ENCODE measurements around the gene JARID2. TPM values are rescaled to one million over a fixed set of nuclear protein-coding genes. Genes with fewer than 3 reads are reported as not detected.

Gene JARID2
- total and polyA plus RNA-seq, 2 of the 13 experiments (the other 11 are each of a cell fraction or from before 2014, with no cell fraction given): 7.5 to 10.3 TPM

- TF ChIP-seq ZNF451 (CRISPR knock-in tag; IDR thresholded peaks at IDR 0.05): no peak
- 0 out of 2 replicates have a peak, but pooled peaks have one; percentile 10 for TF ChIP-seq ELF1 (CRISPR knock-in tag; IDR thresholded peaks at IDR 0.05)
- peak; percentile 81 for TF ChIP-seq KDM2A (CRISPR knock-in tag; IDR thresholded peaks at IDR 0.05; ENCODE audit: borderline replicate concordance, low read depth)
- no peak for TF ChIP-seq PRDM10 (CRISPR knock-in tag; IDR thresholded peaks at IDR 0.05; ENCODE audit: low read depth)
- no peak for TF ChIP-seq CEBPB (IDR thresholded peaks at IDR 0.05; ENCODE audit: borderline replicate concordance, low read depth, low read length)
- no peak for TF ChIP-seq ZNF264 (CRISPR knock-in tag; IDR thresholded peaks at IDR 0.05)
- no peak for TF ChIP-seq FOXK1 (CRISPR knock-in tag; IDR thresholded peaks at IDR 0.05; ENCODE audit: borderline replicate concordance, low read depth)
- TF ChIP-seq SALL1 (CRISPR knock-in tag; IDR thresholded peaks at IDR 0.05): peak; percentile 48; the same call in 1 of the 2 replicates
- TF ChIP-seq ZSCAN30 (CRISPR knock-in tag; IDR thresholded peaks at IDR 0.05): no peak
- TF ChIP-seq ZZZ3 (CRISPR knock-in tag; IDR thresholded peaks at IDR 0.05; ENCODE audit: borderline replicate concordance): no peak
- no peak for TF ChIP-seq THAP8 (CRISPR knock-in tag; IDR thresholded peaks at IDR 0.05; ENCODE audit: borderline replicate concordance)
- no peak for TF ChIP-seq SUZ12 (IDR thresholded peaks at IDR 0.05; ENCODE audit: low read depth, low read length)
- TF ChIP-seq YY1 (IDR thresholded peaks at IDR 0.05; ENCODE audit: insufficient read depth, insufficient replicate concordance, low read depth, low read length): peak; percentile 7
- no peak for TF ChIP-seq ZNF614 (CRISPR knock-in tag; IDR thresholded peaks at IDR 0.05; ENCODE audit: borderline replicate concordance)
- no peak for TF ChIP-seq ZNF24 (IDR thresholded peaks at IDR 0.05)
- TF ChIP-seq ATF4 (CRISPR knock-in tag; IDR thresholded peaks at IDR 0.05): no peak
- TF ChIP-seq TEAD2 (CRISPR knock-in tag; IDR thresholded peaks at IDR 0.05): no peak
- TF ChIP-seq RBFOX2 (IDR thresholded peaks at IDR 0.05; ENCODE audit: low read depth, low read length): peak; percentile 62; the same call in 1 of the 2 replicates
- TF ChIP-seq PHF21A (CRISPR knock-in tag; IDR thresholded peaks at IDR 0.05): 0 out of 2 replicates have a peak, but pooled peaks have one; percentile 16
- peak; percentile 25 for TF ChIP-seq HNRNPK (IDR thresholded peaks at IDR 0.05; ENCODE audit: low read depth, low read length, poor library complexity, severe bottlenecking)
- peak; percentile 39 for TF ChIP-seq ZNF781 (CRISPR knock-in tag; IDR thresholded peaks at IDR 0.05; ENCODE audit: borderline replicate concordance, not compliant biosample characterization)
- 0 out of 2 replicates have a peak, but pooled peaks have one; percentile 30 for TF ChIP-seq THRA (CRISPR knock-in tag; IDR thresholded peaks at IDR 0.05; ENCODE audit: borderline replicate concordance)
Measured at GRCh38 chr6:15247500-15248450, 1.9 kb downstream of the JARID2 start (continued).

All from HepG2 (cell line).